A549 (cell line): ENCODE data around the gene SNX5.

Experiments
- RAD21 ChIP-seq, 2 experiments: fragments of >200 bp in 1 of 2; sonication (Bioruptor Twin) in 1 of 2; formaldehyde crosslinking in 1 of 2; IDR thresholded peaks in 1 of 2; conservative IDR thresholded peaks in 1 of 2; 2 replicates in 1 of 2; 3 replicates in 1 of 2; pipeline ENCODE4 v1.6.1; 2012 to 2018; ENCODE audit warnings: inconsistent platforms in 1 of 2
- TF ChIP-seq, protein P1 (sequence below): fragments of >200 bp; sonication (Bioruptor Twin); formaldehyde crosslinking; IDR thresholded peaks from 3 replicates; pipeline ENCODE4 v1.5.1; 2016

DNA sequence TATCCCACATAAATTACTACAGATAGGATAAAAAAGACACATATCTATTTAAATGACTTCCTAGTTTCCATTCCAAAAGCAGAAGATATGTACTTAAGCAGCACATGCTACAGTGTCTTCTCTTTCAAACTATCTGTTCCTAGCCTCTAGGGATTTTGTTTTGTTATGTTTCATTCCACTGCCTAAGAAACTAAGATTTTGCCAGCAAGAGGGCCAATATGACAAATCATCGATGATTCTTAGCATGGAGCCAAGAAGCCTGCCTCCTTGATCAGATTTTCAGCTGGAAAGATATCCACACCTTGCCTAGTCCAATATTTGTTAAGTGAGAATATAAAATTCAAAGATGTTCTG is 7.0 kb downstream of the SNX5 start:
- TF ChIP-seq RAD21 (conservative IDR thresholded peaks at IDR 0.05 in 1 of 2, IDR thresholded peaks at IDR 0.05 in 1 of 2) = no peak
- TF ChIP-seq, protein P1, sequence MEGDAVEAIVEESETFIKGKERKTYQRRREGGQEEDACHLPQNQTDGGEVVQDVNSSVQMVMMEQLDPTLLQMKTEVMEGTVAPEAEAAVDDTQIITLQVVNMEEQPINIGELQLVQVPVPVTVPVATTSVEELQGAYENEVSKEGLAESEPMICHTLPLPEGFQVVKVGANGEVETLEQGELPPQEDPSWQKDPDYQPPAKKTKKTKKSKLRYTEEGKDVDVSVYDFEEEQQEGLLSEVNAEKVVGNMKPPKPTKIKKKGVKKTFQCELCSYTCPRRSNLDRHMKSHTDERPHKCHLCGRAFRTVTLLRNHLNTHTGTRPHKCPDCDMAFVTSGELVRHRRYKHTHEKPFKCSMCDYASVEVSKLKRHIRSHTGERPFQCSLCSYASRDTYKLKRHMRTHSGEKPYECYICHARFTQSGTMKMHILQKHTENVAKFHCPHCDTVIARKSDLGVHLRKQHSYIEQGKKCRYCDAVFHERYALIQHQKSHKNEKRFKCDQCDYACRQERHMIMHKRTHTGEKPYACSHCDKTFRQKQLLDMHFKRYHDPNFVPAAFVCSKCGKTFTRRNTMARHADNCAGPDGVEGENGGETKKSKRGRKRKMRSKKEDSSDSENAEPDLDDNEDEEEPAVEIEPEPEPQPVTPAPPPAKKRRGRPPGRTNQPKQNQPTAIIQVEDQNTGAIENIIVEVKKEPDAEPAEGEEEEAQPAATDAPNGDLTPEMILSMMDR = no peak
